GM19193 (cell line): ENCODE results near the gene MYO15B.

Experiments used
- POLR2A ChIP-seq: IDR thresholded peaks from 4 replicates; pipeline ENCODE4 v1.6.1; 2011; ENCODE audit not compliant: insufficient read depth, insufficient read length; ENCODE audit errors: extremely low read depth

MYO15B gene

DNA sequence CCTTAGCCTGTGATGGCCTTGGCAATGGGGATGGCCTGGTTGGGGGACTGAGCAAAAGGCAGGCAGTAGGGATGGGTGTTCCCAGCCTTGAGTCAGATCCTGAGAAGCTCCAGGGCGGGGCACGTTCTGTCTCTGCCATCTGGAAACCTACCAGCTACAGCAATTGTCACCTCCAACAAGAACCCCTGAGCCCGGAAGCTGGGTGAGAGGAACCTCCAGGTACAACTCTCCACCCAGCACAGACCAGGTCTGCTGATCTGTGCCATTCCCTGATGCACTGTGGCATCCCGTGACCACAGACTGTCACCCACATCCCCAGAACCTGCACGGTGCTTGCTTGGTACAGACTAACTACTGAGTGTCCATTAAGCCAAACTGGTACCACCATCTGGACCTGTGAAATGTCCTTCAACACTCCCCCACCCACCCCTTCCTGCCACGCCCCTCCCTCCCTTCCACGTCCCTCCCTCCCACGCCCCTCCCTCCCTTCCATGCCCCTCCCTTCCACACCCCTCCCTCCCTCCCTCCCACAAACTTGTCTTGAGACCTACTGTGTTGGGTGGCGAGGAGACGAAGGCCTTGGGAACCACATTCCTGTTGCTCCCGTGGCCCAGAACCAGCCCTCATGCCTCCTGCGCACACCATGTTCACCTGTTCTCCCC is 16.6 kb downstream of the MYO15B start:
- no peak for TF ChIP-seq POLR2A

- no peak for TF ChIP-seq POLR2A
These were observed 18.2 kb downstream of the MYO15B start for GRCh38 chr17:75605790-75606189.

GRCh38 chr17:75607086-75607485 is 19.5 kb downstream of the MYO15B start:
- no peak for TF ChIP-seq POLR2A

GRCh38 chr17:75610103-75610984 is 22.7 kb downstream of the MYO15B start:
- TF ChIP-seq POLR2A: no peak

DNA sequence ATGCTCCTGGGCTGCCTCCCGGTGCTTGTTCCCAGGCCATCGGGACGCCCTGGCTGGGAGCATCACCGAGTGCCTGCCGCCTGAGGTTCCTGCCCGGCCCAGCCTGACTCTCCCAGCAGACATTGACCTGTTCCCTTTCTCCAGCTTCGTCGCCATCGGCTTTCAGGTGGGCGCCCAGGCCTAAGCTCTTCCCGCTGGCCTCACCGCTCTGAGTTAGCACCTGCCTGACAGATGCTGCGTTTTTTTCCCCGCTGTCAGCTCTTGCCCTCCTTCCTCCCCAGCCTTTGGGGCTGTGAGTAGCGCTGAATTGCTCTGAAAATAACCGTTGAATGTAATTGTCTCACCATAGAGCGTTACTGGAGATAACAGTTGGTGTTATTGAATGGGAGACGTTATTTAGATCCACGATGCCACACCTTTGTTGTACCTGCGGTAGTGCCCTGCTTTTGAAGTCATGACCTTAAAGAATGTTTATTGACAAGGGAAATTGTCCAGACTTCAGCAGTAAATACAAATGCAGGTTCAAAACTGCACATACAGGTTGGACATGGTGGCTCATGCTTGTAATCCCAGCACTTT is 24.3 kb downstream of the MYO15B start:
- TF ChIP-seq POLR2A: no peak

- no peak for TF ChIP-seq POLR2A
These were observed 25.5 kb downstream of the MYO15B start for GRCh38 chr17:75612906-75613626.

DNA sequence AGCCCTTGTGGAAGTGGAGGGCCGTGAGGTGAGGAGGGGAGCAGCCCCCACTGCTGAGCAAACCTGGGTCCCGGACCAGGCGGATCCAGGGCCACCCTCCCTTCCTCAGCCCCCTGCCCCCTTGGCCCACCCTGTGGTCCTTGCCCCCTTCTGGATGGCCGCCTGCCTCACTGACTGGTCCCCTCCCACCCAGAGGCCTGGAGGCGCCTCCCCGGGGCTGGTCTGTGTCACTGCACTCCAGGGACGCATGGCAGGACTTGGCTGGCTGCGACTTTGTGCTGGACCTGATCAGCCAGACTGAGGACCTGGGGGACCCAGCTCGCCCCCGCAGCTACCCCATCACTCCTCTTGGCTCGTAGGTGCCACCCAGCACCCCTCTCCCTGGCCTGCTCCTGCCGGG is 26.4 kb downstream of the MYO15B start:
- no peak for TF ChIP-seq POLR2A

- TF ChIP-seq POLR2A: no peak
These were observed 27.1 kb downstream of the MYO15B start for GRCh38 chr17:75614556-75615270.

DNA sequence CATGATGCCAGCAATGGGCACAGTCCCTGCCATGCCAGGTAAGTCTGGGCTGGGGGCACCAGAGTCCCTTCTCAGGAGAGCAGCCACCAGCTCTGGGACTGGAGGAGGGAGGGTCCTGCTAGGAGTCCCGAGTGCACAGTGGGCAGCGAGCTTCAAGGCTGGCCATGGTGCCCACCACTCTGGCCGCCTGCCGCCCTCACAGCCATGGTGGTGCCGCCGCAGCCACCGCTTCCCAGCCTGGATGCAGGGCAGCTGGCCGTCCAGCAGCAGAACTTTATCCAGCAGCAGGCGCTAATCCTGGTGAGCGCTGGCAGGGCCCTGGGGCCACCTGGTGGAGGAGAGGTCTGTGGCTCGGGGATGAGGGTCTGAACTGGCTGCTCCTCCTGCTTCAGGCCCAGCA is 27.7 kb downstream of the MYO15B start:
- no peak for TF ChIP-seq POLR2A

DNA sequence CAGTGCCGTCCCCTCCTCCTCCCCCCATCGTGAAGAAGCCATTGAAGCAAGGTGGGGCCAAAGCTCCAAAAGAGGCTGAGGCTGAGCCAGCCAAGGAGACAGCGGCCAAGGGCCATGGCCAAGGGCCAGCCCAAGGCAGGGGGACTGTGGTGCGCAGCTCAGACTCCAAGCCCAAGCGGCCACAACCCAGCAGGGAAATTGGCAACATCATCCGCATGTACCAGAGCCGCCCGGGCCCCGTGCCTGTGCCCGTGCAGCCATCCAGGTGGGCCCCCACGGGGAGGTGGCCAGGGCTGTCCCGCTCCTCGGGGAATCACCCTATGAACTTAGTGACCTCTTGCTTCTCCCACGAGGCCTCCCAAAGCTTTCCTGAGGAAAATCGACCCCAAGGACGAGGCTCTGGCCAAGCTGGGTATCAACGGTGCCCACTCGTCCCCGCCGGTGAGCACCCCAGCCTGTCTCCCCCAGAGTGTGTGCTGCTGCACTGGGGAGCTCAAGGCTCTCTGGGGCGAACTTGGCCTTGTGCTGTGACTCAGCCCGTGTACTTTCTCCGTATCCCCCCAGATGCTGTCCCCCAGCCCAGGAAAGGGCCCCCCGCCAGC is 29.0 kb downstream of the MYO15B start:
- TF ChIP-seq POLR2A: no peak

GRCh38 chr17:75617218-75617617 is 29.6 kb downstream of the MYO15B start:
- TF ChIP-seq POLR2A: no peak

DNA sequence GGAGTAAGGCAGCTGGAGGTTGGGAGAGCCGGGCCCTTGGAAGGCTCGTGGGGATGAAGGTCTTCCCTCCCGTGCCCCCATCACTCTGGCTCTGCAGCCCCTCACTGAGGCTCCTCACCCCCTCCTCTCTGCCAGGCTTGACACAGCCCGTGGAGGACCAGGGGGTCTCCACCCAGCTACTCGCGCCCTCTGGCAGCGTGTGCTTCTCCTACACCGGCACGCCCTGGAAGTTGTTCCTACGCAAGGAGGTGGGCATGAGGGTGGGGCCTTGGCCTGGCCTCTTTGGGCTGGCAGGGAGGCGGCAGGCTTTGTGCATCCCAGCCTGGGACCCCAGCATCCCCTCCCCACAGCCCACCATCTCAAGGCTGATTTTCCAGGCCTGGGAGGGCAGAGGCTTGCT is 30.1 kb downstream of the MYO15B start:
- TF ChIP-seq POLR2A: no peak

DNA sequence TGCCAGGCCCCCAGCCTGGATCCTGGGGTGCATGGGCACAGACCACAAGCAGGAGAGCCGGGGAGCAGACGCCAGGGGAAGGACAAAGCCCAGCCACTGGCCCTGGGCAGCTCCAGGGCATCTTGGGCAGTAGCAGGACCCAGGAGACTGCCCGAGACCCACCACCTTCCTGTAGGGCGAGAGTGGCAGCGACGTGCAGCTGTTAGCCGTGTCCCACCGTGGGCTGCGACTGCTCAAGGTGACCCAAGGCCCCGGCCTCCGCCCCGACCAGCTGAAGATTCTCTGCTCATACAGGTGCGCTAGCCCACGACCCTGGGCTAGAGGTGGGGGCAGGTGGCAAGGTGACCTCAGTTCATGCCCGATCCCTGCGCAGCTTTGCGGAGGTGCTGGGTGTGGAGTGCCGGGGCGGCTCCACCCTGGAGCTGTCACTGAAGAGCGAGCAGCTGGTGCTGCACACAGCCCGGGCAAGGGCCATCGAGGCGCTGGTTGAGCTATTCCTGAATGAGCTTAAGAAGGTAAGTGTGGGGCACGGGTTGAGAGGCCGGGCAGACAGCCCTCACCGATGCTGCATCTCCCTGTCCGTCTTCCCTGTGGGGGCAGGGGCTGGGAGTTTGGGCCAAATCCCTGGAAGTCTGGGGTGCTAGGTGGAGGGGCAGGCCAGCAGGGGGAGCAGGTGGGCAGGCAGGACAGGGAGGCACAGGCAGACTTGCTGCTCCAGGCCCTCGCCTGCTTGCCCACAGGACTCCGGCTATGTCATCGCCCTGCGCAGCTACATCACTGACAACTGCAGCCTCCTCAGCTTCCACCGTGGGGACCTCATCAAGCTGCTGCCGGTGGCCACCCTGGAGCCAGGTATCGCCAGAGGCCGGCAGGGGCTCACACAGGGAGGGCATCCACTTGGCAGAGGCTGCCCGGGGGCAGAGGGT is 32.2 kb downstream of the MYO15B start:
- no peak for TF ChIP-seq POLR2A

GRCh38 chr17:75621489-75621888 is 33.9 kb downstream of the MYO15B start:
- no peak for TF ChIP-seq POLR2A

GRCh38 chr17:75622076-75622475 is 34.5 kb downstream of the MYO15B start:
- TF ChIP-seq POLR2A: no peak
